ENCODE results near the gene WASF3.
A peak's percentile ranks its signal among the peaks of the same experiment; 100 is the strongest.

WASF3 gene

DNA sequence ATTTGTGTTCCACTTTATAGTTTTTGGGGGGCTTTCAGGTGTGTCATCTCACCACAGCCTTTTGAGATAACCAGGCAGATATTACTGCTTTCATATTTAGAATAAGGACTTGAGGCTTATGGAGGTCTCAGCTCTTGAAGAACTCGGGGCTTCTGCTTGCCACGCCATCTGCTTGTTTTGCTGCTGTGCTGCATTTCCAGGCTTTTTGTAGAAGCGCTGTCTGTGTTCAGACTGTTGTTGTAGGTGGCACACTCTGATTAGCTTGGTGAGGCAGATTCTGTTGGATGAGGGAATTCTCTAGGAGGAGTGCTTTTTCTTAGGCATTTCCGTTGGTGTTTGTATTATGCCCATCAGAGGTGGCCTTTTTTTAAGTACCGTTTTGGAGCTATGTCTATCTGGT, 57.2 kb downstream of the WASF3 start:
- H3K9ac ChIP-seq (ENCODE audit: low read length), result no peak overlapping the region
- H2AFZ ChIP-seq (ENCODE audit: low read depth, low read length), result no peak overlapping the region
- H3K36me3 ChIP-seq (replicated peaks; ENCODE audit: low read depth, low read length), result no peaks in the 10 kb centered on the region
- no peaks in the 10 kb centered on the region for H3K9me3 ChIP-seq (ENCODE audit: insufficient read depth, low read length)
- H3K79me2 ChIP-seq (ENCODE audit: low read length), result no peaks in the 10 kb centered on the region
- H4K20me1 ChIP-seq (ENCODE audit: insufficient read depth, low read length), result no peaks in the 10 kb centered on the region
- H3K27me3 ChIP-seq (ENCODE audit: low read depth, low read length), result peaks cover 40% of the 10 kb centered on the region
- no peak overlapping the region for H3K4me3 ChIP-seq (ENCODE audit: low read length)
- TF ChIP-seq, protein P1, sequence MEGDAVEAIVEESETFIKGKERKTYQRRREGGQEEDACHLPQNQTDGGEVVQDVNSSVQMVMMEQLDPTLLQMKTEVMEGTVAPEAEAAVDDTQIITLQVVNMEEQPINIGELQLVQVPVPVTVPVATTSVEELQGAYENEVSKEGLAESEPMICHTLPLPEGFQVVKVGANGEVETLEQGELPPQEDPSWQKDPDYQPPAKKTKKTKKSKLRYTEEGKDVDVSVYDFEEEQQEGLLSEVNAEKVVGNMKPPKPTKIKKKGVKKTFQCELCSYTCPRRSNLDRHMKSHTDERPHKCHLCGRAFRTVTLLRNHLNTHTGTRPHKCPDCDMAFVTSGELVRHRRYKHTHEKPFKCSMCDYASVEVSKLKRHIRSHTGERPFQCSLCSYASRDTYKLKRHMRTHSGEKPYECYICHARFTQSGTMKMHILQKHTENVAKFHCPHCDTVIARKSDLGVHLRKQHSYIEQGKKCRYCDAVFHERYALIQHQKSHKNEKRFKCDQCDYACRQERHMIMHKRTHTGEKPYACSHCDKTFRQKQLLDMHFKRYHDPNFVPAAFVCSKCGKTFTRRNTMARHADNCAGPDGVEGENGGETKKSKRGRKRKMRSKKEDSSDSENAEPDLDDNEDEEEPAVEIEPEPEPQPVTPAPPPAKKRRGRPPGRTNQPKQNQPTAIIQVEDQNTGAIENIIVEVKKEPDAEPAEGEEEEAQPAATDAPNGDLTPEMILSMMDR (IDR thresholded peaks at IDR 0.05; ENCODE audit: low read depth, low read length), result no peak
- no peak for TF ChIP-seq EZH2phosphoT487 (IDR thresholded peaks at IDR 0.05; ENCODE audit: low read depth)
- peak overlapping the region; percentile 12; the same call in 1 of the 2 replicates for H3K4me2 ChIP-seq (ENCODE audit: low read length)
- no peaks in the 10 kb centered on the region for H3K4me1 ChIP-seq (ENCODE audit: low read length)
- H3K27ac ChIP-seq (ENCODE audit: low read length), result no peak overlapping the region

DNA sequence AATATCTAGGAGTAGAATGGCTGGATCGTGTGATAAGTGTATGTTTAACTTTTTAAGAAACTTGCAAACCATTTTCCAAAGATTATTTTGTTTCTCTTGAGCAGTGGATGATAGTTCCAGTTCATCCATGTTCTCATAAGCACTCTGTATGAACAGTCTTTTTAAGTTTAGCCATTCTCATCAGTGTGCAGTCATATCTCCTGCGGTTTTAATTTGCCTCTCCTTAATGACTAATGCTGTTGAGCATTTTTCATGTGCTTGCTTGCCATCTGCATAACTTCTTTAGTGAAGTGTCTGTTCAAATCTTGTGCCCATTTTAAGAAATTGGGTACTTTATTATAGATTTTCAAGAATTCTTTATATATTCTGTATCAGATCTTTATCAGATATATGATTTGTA, 58.6 kb downstream of the WASF3 start:
- H4K20me1 ChIP-seq (ENCODE audit: insufficient read depth, low read length), result no peaks in the 10 kb centered on the region
- peaks cover 39% of the 10 kb centered on the region for H3K27me3 ChIP-seq (ENCODE audit: low read depth, low read length)
- H3K79me2 ChIP-seq (ENCODE audit: low read length), result no peaks in the 10 kb centered on the region
- H3K4me2 ChIP-seq (ENCODE audit: low read length), result no peak overlapping the region
- TF ChIP-seq EZH2phosphoT487 (IDR thresholded peaks at IDR 0.05; ENCODE audit: low read depth), result no peak
- TF ChIP-seq, protein P1 (IDR thresholded peaks at IDR 0.05; ENCODE audit: low read depth, low read length), result no peak
- H3K27ac ChIP-seq (ENCODE audit: low read length), result no peak overlapping the region
- no peak overlapping the region for H2AFZ ChIP-seq (ENCODE audit: low read depth, low read length)
- no peaks in the 10 kb centered on the region for H3K4me1 ChIP-seq (ENCODE audit: low read length)
- H3K9me3 ChIP-seq (ENCODE audit: insufficient read depth, low read length), result no peaks in the 10 kb centered on the region
- H3K9ac ChIP-seq (ENCODE audit: low read length), result no peak overlapping the region
- H3K36me3 ChIP-seq (replicated peaks; ENCODE audit: low read depth, low read length), result no peaks in the 10 kb centered on the region
- no peak overlapping the region for H3K4me3 ChIP-seq (ENCODE audit: low read length)

DNA sequence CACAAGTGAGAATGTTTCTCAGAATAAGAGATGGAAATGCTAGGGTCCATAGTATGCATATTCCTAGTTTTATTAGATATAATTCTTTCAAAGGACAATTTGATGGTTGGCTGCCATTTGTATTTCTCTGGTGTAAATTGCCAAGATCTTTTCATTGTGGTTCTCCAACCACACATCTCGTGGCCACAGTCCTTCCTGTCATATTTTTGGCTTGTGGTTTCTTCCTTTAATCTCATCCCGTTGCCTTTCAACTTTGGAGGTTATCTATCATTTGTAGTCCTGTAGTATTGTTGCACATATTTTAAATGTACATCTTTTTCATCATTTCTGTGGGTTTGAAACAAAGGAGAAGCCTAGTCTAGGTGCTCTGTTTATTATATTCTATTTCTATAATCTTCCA, 61.2 kb downstream of the WASF3 start:
- peaks cover 29% of the 10 kb centered on the region for H3K27me3 ChIP-seq (ENCODE audit: low read depth, low read length)
- no peak for TF ChIP-seq EZH2phosphoT487 (IDR thresholded peaks at IDR 0.05; ENCODE audit: low read depth)
- TF ChIP-seq, protein P1 (IDR thresholded peaks at IDR 0.05; ENCODE audit: low read depth, low read length), result no peak
- no peak overlapping the region for H3K27ac ChIP-seq (ENCODE audit: low read length)
- no peak overlapping the region for H3K9ac ChIP-seq (ENCODE audit: low read length)
- no peak overlapping the region for H3K4me2 ChIP-seq (ENCODE audit: low read length)
- no peaks in the 10 kb centered on the region for H4K20me1 ChIP-seq (ENCODE audit: insufficient read depth, low read length)
- no peaks in the 10 kb centered on the region for H3K4me1 ChIP-seq (ENCODE audit: low read length)
- no peak overlapping the region for H2AFZ ChIP-seq (ENCODE audit: low read depth, low read length)
- H3K79me2 ChIP-seq (ENCODE audit: low read length), result no peaks in the 10 kb centered on the region
- H3K36me3 ChIP-seq (replicated peaks; ENCODE audit: low read depth, low read length), result no peaks in the 10 kb centered on the region
- H3K9me3 ChIP-seq (ENCODE audit: insufficient read depth, low read length), result no peaks in the 10 kb centered on the region
- no peak overlapping the region for H3K4me3 ChIP-seq (ENCODE audit: low read length)

DNA sequence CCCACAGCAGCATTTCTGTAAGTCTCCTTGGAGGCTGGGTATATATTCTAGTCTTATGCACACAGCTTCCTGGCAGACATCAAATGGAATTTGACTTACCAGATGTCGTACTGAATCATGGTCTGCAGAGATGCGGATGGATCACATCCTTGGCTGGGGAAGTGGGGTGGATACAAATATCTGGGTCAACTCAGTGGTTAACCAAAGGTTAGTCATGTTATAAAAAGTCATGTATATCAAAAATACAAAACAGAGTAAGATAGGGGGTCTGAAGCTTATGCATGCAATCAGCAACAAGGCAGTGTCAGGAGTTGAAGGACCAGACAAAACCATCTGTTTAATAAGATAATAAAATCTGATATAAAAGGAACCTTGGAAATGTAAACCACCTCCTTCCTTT, 61.9 kb downstream of the WASF3 start:
- no peaks in the 10 kb centered on the region for H3K4me1 ChIP-seq (ENCODE audit: low read length)
- no peak overlapping the region for H3K27ac ChIP-seq (ENCODE audit: low read length)
- H3K4me2 ChIP-seq (ENCODE audit: low read length), result no peak overlapping the region
- no peak for TF ChIP-seq EZH2phosphoT487 (IDR thresholded peaks at IDR 0.05; ENCODE audit: low read depth)
- TF ChIP-seq, protein P1 (IDR thresholded peaks at IDR 0.05; ENCODE audit: low read depth, low read length), result no peak
- H3K36me3 ChIP-seq (replicated peaks; ENCODE audit: low read depth, low read length), result no peaks in the 10 kb centered on the region
- no peaks in the 10 kb centered on the region for H4K20me1 ChIP-seq (ENCODE audit: insufficient read depth, low read length)
- H2AFZ ChIP-seq (ENCODE audit: low read depth, low read length), result no peak overlapping the region
- peaks cover 25% of the 10 kb centered on the region for H3K27me3 ChIP-seq (ENCODE audit: low read depth, low read length)
- peaks cover 6% of the 10 kb centered on the region; the same call in 1 of the 2 replicates for H3K9me3 ChIP-seq (ENCODE audit: insufficient read depth, low read length)
- H3K79me2 ChIP-seq (ENCODE audit: low read length), result no peaks in the 10 kb centered on the region
- no peak overlapping the region for H3K4me3 ChIP-seq (ENCODE audit: low read length)
- no peak overlapping the region for H3K9ac ChIP-seq (ENCODE audit: low read length)
